Hypothalamus (tissue), 51 donors: ENCODE data around the gene SETBP1.

Source experiments
- DNase-seq, 51 donors: peaks; one replicate each; lab custom pipeline; 2025; lab: John Stamatoyannopoulos, UW

SETBP1 gene

GRCh38 chr18:44750774-44751173, 70.1 kb downstream of the SETBP1 start:
- DNase-seq, result no peak

GRCh38 chr18:44754567-44754966, 73.9 kb downstream of the SETBP1 start:
- no peak for DNase-seq

- DNase-seq, result peak in 1 of 51 donors; percentile 18
Observed at GRCh38 chr18:44758861-44759631, 78.4 kb downstream of the SETBP1 start.

- DNase-seq, result no peak
Observed at GRCh38 chr18:44759925-44760342, 79.2 kb downstream of the SETBP1 start.

- DNase-seq, result no peak
Observed at GRCh38 chr18:44761812-44762211, 81.1 kb downstream of the SETBP1 start.

- DNase-seq, result no peak
Observed at GRCh38 chr18:44763327-44763726, 82.6 kb downstream of the SETBP1 start.

- no peak for DNase-seq
Observed at GRCh38 chr18:44764863-44765262, 84.2 kb downstream of the SETBP1 start.

GRCh38 chr18:44765456-44765855, 84.8 kb downstream of the SETBP1 start:
- no peak for DNase-seq

- DNase-seq, result no peak
Observed at GRCh38 chr18:44766450-44766849, 85.8 kb downstream of the SETBP1 start.

- no peak for DNase-seq
Observed at GRCh38 chr18:44767807-44768206, 87.1 kb downstream of the SETBP1 start.

- no peak for DNase-seq
Observed at GRCh38 chr18:44770641-44771040, 90.0 kb downstream of the SETBP1 start.

- no peak for DNase-seq
Observed at GRCh38 chr18:44771572-44771955, 90.9 kb downstream of the SETBP1 start.

GRCh38 chr18:44771956-44772917, 91.5 kb downstream of the SETBP1 start:
- no peak for DNase-seq

GRCh38 chr18:44773640-44774155, 93.0 kb downstream of the SETBP1 start:
- DNase-seq, result no peak

- DNase-seq, result no peak
Observed at GRCh38 chr18:44774191-44774590, 93.5 kb downstream of the SETBP1 start.

- DNase-seq, result no peak
Observed at GRCh38 chr18:44777457-44778192, 96.9 kb downstream of the SETBP1 start.

- DNase-seq, result no peak
Observed at GRCh38 chr18:44778788-44779187, 98.1 kb downstream of the SETBP1 start.

- DNase-seq, result no peak
Observed at GRCh38 chr18:44779753-44780292, 99.1 kb downstream of the SETBP1 start.

GRCh38 chr18:44781886-44782285, 101.2 kb downstream of the SETBP1 start:
- no peak for DNase-seq

GRCh38 chr18:44782617-44783016, 101.9 kb downstream of the SETBP1 start:
- no peak for DNase-seq
